Colonic mucosa (tissue), 4 donors: ENCODE results near the gene CLIC5. TPM values are rescaled to one million over a fixed set of nuclear protein-coding genes. Genes with fewer than 3 reads are reported as not detected.

Experiments
- DNase-seq: peaks from one replicate; pipeline ENCODE4 v3.0.0-alpha.2; 2020
- H3K27ac ChIP-seq: fragments of 200-600 bp; one replicate; pipeline ENCODE4 v1.8.0; 2021
- H3K27me3 ChIP-seq: fragments of 200-600 bp; one replicate; pipeline ENCODE4 v1.8.0; 2021
- H3K36me3 ChIP-seq: fragments of 200-600 bp; one replicate; pipeline ENCODE4 v1.8.0; 2021
- H3K4me1 ChIP-seq: fragments of 200-600 bp; one replicate; pipeline ENCODE4 v1.8.0; 2021; ENCODE audit warnings: mild to moderate bottlenecking
- H3K4me3 ChIP-seq: fragments of 200-600 bp; one replicate; pipeline ENCODE4 v1.8.0; 2021
- H3K9ac ChIP-seq, 2 donors: one replicate each; pipeline ENCODE4 v1.7.0; 2013; ENCODE audit warnings: control low read depth in 2 of 2, low read depth in 2 of 2, low read length in 2 of 2
- H3K9me3 ChIP-seq: fragments of 200-600 bp; one replicate; pipeline ENCODE4 v1.8.0; 2021
- CTCF ChIP-seq: fragments of 200-600 bp; IDR thresholded peaks from one replicate; pipeline ENCODE4 v1.8.0; 2022; ENCODE audit warnings: antibody characterized with exemption, mild to moderate bottlenecking
- intact Hi-C: fragments of 100-400 bp; cut with DNase I; formaldehyde crosslinking; loops from one replicate; pipeline ENCODE4 v1.14.1; 2022
- total RNA-seq, 2 donors: library from RNA; stranded (reverse); fragmentation: NEBNext Ultra II Directional in 1 of 2; extraction: Animal tissue kit (Norgen Biotek cat#: 25700) in 1 of 2; gene quantifications; one replicate each; pipeline ENCODE4 v1.2.1, GENCODE V29; 2021
- donor health status: healthy.
- donor health status: DM: no; HTN: no; CAD: no.
- donor health status: DM: no; HTN: no; CAD: no.

CLIC5 gene
- total RNA-seq, 2 donors from 2014 or later = 72.8 to 74.9 TPM

- no peaks in the 10 kb centered on the region for H3K9me3 ChIP-seq
- no peaks in the 10 kb centered on the region for H3K27me3 ChIP-seq
- peaks cover 3% of the 10 kb centered on the region for H3K4me1 ChIP-seq
- no peaks in the 10 kb centered on the region for H3K36me3 ChIP-seq
- DNase-seq = peak; percentile 63
- intact Hi-C loops = loop anchor here (5.0 kb wide), 1 partner anchor 67 kb away; no protein-coding TSS in a partner anchor
- peak overlapping the region; percentile 80 to 88 for H3K9ac ChIP-seq
- peak overlapping the region; percentile 72 for H3K27ac ChIP-seq
- H3K4me3 ChIP-seq = peak overlapping the region; percentile 55
- TF ChIP-seq CTCF = no peak
Observed at GRCh38 chr6:46014511-46015118, 1.0 kb downstream of the CLIC5 start.

GRCh38 chr6:46014046-46014445 lies 1.6 kb downstream of the CLIC5 start:
- Histone ChIP-seq H3K36me3 (no peaks in the 10 kb centered on the region), H3K27me3 (no peaks in the 10 kb centered on the region), H3K9me3 (no peaks in the 10 kb centered on the region), H3K9ac (peak overlapping the region; percentile 80 to 88), H3K4me3 (peak overlapping the region; percentile 55), H3K27ac (peak overlapping the region; percentile 72), H3K4me1 (peaks cover 3% of the 10 kb centered on the region)
- no peak for TF ChIP-seq CTCF
- intact Hi-C loops = no loop called here
- no peak for DNase-seq

DNA sequence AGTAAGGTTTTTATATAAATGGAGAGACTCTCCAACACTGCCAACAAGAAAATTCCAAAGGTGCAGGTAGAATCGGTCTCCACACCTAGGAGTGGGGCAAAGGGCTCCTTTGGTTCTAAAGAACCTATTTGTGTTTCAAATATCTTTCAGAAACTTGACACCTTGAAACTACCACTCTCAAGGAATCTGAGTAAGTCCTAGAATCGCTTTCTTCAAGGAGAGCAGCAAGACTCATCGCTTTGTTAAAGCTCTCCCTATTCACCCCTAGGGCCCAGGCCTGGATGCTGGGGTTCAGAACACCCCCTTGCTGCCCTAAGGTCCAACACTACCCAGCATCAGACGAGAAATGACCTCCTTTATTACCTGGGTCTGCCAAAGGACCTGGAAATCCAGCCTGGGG lies 2.0 kb downstream of the CLIC5 start:
- peak overlapping the region; percentile 0 to 80 for H3K9ac ChIP-seq
- H3K27ac ChIP-seq = peak overlapping the region; percentile 72
- no peaks in the 10 kb centered on the region for H3K9me3 ChIP-seq
- H3K36me3 ChIP-seq = no peaks in the 10 kb centered on the region
- peak overlapping the region; percentile 55 for H3K4me3 ChIP-seq
- DNase-seq = no peak
- peaks cover 3% of the 10 kb centered on the region for H3K4me1 ChIP-seq
- no peak for TF ChIP-seq CTCF
- no peaks in the 10 kb centered on the region for H3K27me3 ChIP-seq
- intact Hi-C loops = no loop called here

DNA sequence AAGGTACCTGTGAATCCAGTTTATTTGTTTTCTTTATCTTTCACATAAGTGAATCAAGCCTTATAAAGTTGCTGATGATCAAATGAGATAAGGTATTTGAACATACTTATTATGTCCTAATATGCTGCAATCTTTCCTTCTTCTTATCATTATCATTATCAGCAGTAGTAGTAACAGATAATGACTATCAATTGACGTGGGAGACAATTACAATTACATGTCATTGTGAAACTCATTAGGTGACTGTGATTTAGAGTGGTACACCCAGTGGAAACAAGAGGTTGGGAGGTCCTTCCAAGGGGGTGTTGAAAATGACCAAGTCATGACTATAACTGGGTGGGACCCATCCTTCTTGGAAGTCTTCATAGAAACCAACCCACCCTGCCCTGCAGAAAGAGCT lies 2.8 kb downstream of the CLIC5 start:
- peak overlapping the region; percentile 82 for H3K27ac ChIP-seq
- H3K36me3 ChIP-seq = no peaks in the 10 kb centered on the region
- H3K9me3 ChIP-seq = no peaks in the 10 kb centered on the region
- DNase-seq = no peak
- no peak overlapping the region for H3K4me3 ChIP-seq
- no peaks in the 10 kb centered on the region for H3K27me3 ChIP-seq
- TF ChIP-seq CTCF = no peak
- H3K4me1 ChIP-seq = peaks cover 3% of the 10 kb centered on the region
- H3K9ac ChIP-seq = peak overlapping the region in 1 of 2 donors; percentile 12
- intact Hi-C loops = no loop called here

DNA sequence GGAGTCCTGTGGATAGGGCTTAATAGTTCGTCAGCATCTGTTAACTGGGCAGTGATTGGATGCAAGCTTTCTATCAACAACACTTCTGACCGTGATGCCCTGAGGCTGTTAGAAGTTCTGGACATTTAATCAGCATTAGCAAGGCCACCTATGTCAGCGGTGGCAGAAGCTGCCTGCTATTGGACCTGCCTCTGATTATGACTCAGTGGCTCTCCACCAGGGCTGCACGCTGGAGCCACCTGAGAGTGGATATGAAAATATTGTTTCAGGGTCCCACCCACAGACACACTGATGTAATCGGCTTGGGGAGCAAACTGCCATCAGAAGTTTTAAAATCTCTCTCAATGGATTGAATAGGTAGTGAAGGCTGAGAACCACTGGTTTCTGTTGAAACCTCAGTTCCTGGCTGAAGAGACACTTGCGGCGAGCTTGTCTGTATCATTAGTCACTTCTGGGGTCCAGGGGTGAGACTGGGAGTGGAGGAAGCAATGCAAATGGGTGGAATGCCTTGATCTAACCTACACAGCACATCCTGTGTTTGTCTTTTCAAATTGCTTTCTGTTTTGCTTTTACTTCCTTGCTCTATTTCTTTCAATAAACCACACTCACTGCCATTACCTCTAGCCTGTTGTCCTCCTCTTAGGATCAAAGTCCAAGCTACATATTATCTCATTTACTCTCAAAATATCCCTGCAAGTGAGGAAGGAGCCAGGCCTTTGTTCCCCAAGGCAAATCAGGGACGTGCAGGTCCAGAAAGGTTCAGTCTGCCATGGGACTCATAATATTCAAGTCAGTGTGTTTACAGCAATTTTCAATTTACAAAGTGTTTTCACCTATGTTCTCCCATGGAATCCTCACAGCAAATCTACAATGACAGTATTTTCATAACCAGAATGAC lies 4.2 kb downstream of the CLIC5 start:
- Histone ChIP-seq H3K4me1 (peaks cover 3% of the 10 kb centered on the region), H3K36me3 (no peaks in the 10 kb centered on the region), H3K9ac (peak overlapping the region in 1 of 2 donors; percentile 88), H3K27ac (peak overlapping the region; percentile 82), H3K4me3 (no peak overlapping the region), H3K9me3 (no peaks in the 10 kb centered on the region), H3K27me3 (no peaks in the 10 kb centered on the region)
- DNase-seq = peak; percentile 64
- intact Hi-C loops = no loop called here
- TF ChIP-seq CTCF = no peak
